Aortic smooth muscle cell (primary cell): ENCODE data around the gene PMCH. TPM values are rescaled to one million over a fixed set of nuclear protein-coding genes. Genes with fewer than 3 reads are reported as not detected.

Experiments
- total RNA-seq: library from RNA; depleted of rRNA; stranded (reverse); fragments of >200 nt; gene quantifications from 2 replicates; pipeline ENCODE4 v1.2.3, GENCODE V29; 2014

Gene PMCH
- total RNA-seq = 3.4 TPM in 1 of 2 replicates, not detected in the other

GRCh38 chr12:102197789-102198188, at the start of gene PMCH:
Gene PMCH (minus strand): TSS chr12:102197833. CDS start chr12:102197770, 63 bp downstream.

Other genes starting within 250 kb of the PMCH start
- 113 and 119 TPM in 2 replicates for gene WASHC3, start 135.8 kb downstream of the PMCH start, total RNA-seq
- 25.6 and 33.4 TPM in 2 replicates for gene NUP37, start 77.7 kb downstream of the PMCH start, total RNA-seq
- 7.2 and 9.4 TPM in 2 replicates for gene PARPBP, start 77.7 kb downstream of the PMCH start, total RNA-seq